Gastroesophageal sphincter (tissue), 4 donors: ENCODE results near the gene HIVEP2. TPM values are rescaled to one million over a fixed set of nuclear protein-coding genes. Genes with fewer than 3 reads are reported as not detected.

Experiments used
- ATAC-seq: fragments of 150-250 bp; one replicate; pipeline ENCODE4 v1.9.1; 2016; ENCODE audit warnings: mild to moderate bottlenecking, moderate library complexity
- H3K27ac ChIP-seq, 4 donors: fragments of 200-600 bp; sonication (generic) in 3 of 4; 1 replicate in 3 of 4; 2 replicates in 1 of 4; pipeline ENCODE4 v1.5.1; 2016 to 2019
- H3K27me3 ChIP-seq: fragments of 200-600 bp; sonication (generic); one replicate; pipeline ENCODE4 v1.5.1; 2019
- H3K36me3 ChIP-seq, 2 donors: fragments of 200-600 bp; sonication (generic); one replicate each; pipeline ENCODE4 v1.5.1; 2019; ENCODE audit warnings: control low read depth in 1 of 2
- H3K4me1 ChIP-seq, 3 donors: fragments of 200-600 bp; sonication (generic); 1 replicate in 2 of 3; 2 replicates in 1 of 3; pipeline ENCODE4 v1.5.1; 2016 to 2019; ENCODE audit warnings: control low read depth in 2 of 3
- H3K4me3 ChIP-seq, 2 donors: fragments of 200-600 bp; sonication (generic); one replicate each; pipeline ENCODE4 v1.5.1; 2019; ENCODE audit warnings: mild to moderate bottlenecking in 1 of 2, moderate library complexity in 1 of 2
- H3K9me3 ChIP-seq, 3 donors: fragments of 200-600 bp; sonication (generic); one replicate each; pipeline ENCODE4 v1.5.1; 2017 to 2019; ENCODE audit warnings: control low read depth in 2 of 3
- EP300 ChIP-seq: sonication (generic); formaldehyde crosslinking; IDR thresholded peaks from one replicate; pipeline ENCODE4 v1.6.1; 2017; ENCODE audit warnings: antibody characterized with exemption, mild to moderate bottlenecking
- POLR2A ChIP-seq, 2 donors: fragments of 450-650 bp; IDR thresholded peaks; one replicate each; pipeline ENCODE4 v1.6.1; 2017; ENCODE audit warnings: antibody characterized with exemption in 2 of 2, mild to moderate bottlenecking in 2 of 2, moderate library complexity in 1 of 2
- POLR2AphosphoS5 ChIP-seq: sonication (generic); formaldehyde crosslinking; IDR thresholded peaks from one replicate; pipeline ENCODE4 v1.6.1; 2017; ENCODE audit warnings: antibody characterized with exemption
- WGBS, 2 donors: methylation state at CpG; one replicate each; pipeline ENCODE4 v1.1.5; 2018; ENCODE audit warnings: low coverage in 1 of 2; 5-methylcytosine and 5-hydroxymethylcytosine counted together
- total RNA-seq, 4 donors: library from RNA; depleted of rRNA; stranded (reverse); fragments of >200 nt; gene quantifications; one replicate each; pipeline ENCODE4 v1.1.0, GENCODE V29; 2016
- TF ChIP-seq, protein P1 (sequence below), 4 experiments: fragments of 200-600 bp in 2 of 4; fragments of 450-650 bp in 2 of 4; sonication (generic) in 1 of 4; IDR thresholded peaks; one replicate each; pipeline ENCODE4 v1.5.1; 2017 to 2019; ENCODE audit warnings: antibody characterized with exemption in 4 of 4, mild to moderate bottlenecking in 2 of 4, moderate library complexity in 2 of 4

The HIVEP2 gene
- total RNA-seq, 4 donors from 2014 or later: 17.1 to 28.1 (median 24.9) TPM

DNA sequence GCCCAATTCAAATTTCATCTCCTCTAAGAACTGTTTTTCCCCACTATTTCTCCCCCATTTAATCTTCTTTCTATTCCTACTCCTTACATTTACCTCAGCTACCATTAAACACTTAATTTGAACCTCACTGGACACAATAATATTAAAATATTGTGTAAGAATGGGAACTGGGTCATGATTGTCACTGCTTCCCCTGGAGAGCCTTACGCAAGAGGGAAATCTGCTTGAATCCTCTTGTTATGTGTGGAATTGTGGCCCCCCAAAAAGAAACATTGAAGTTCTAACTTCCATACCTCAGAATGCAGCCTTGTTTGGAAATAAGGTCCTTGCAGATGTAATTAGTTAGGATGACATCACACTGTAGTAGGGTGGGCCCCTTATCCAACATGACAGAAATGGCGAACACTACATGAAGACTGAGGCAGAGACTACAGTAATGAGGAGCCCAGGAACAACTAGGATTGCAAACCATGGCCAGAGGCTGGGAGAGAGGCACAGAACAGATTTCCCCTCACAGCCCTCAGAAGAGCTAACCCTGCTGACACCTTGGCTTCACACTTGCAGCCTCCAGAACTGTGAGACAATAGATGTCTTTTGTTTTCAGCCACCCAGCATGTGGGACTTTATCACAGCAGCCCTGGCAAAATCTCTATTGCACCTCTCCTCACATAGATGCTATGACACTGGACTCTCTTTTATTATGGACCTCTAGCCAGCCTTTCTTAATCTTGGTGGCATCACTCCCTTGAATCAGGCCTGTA is 29.9 kb downstream of the HIVEP2 start:
- H3K4me3 ChIP-seq: no peak overlapping the region
- peaks cover 0 to 11% (median 0%) of the 10 kb centered on the region in 3 donors for H3K4me1 ChIP-seq
- ATAC-seq: no peak
- H3K9me3 ChIP-seq: no peaks in the 10 kb centered on the region
- no peak overlapping the region for H3K27ac ChIP-seq
- peaks cover 0 to 2% of the 10 kb centered on the region in 2 donors for H3K36me3 ChIP-seq
- H3K27me3 ChIP-seq: no peaks in the 10 kb centered on the region
- TF ChIP-seq EP300 (no peak), POLR2A (IDR thresholded peaks at IDR 0.05) (no peak), POLR2AphosphoS5 (no peak)
- TF ChIP-seq, protein P1, sequence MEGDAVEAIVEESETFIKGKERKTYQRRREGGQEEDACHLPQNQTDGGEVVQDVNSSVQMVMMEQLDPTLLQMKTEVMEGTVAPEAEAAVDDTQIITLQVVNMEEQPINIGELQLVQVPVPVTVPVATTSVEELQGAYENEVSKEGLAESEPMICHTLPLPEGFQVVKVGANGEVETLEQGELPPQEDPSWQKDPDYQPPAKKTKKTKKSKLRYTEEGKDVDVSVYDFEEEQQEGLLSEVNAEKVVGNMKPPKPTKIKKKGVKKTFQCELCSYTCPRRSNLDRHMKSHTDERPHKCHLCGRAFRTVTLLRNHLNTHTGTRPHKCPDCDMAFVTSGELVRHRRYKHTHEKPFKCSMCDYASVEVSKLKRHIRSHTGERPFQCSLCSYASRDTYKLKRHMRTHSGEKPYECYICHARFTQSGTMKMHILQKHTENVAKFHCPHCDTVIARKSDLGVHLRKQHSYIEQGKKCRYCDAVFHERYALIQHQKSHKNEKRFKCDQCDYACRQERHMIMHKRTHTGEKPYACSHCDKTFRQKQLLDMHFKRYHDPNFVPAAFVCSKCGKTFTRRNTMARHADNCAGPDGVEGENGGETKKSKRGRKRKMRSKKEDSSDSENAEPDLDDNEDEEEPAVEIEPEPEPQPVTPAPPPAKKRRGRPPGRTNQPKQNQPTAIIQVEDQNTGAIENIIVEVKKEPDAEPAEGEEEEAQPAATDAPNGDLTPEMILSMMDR (IDR thresholded peaks at IDR 0.05): no peak
- WGBS, 2 donors: no CpG with 5 or more reads among the region's 2 CpGs

- no peak for ATAC-seq
- WGBS, 2 donors: 81 to 100% methylated on average over 2 of the region's 2 CpGs
- no peaks in the 10 kb centered on the region for H3K27me3 ChIP-seq
- peaks cover 0 to 10% (median 0%) of the 10 kb centered on the region in 3 donors for H3K4me1 ChIP-seq
- peaks cover 0 to 2% of the 10 kb centered on the region in 2 donors for H3K36me3 ChIP-seq
- no peak overlapping the region for H3K4me3 ChIP-seq
- TF ChIP-seq EP300: no peak
- no peak for TF ChIP-seq POLR2AphosphoS5
- TF ChIP-seq, protein P1 (IDR thresholded peaks at IDR 0.05): no peak
- TF ChIP-seq POLR2A (IDR thresholded peaks at IDR 0.05): no peak
- H3K27ac ChIP-seq: no peak overlapping the region
- no peaks in the 10 kb centered on the region for H3K9me3 ChIP-seq
Observed at GRCh38 chr6:142914369-142914768, 30.6 kb downstream of the HIVEP2 start.

DNA sequence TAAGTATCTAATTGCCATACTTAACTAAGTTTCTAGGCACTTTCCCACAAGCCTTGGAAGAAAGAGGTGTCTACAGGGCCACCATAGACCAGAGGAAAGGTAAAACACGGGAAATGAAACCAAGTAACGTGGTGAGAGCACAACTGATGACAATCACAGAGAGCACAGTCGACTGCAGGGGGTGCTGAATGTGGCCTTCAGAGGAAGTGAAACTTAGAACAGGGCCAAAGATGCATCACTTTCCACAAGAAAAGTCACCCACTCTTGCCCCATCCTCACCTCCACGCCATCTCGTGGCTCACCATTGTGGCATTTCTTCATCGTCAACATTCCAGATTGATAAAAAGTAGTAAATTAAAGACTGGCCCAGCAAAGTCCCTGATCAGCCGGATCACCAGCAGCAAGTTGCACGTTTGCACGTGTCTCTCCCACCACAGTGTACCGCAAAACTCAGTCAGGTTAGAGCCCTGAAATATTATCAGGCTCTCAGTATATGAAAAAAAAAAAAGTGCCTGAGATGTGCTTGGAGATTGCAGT is 31.4 kb downstream of the HIVEP2 start:
- Histone ChIP-seq H3K4me1 (peaks cover 0 to 2% (median 0%) of the 10 kb centered on the region in 3 donors), H3K36me3 (peaks cover 0 to 2% of the 10 kb centered on the region in 2 donors), H3K9me3 (no peaks in the 10 kb centered on the region), H3K27ac (no peak overlapping the region), H3K27me3 (no peaks in the 10 kb centered on the region), H3K4me3 (no peak overlapping the region)
- ATAC-seq: no peak
- TF ChIP-seq POLR2A (IDR thresholded peaks at IDR 0.05) (no peak), POLR2AphosphoS5 (no peak), EP300 (no peak)
- TF ChIP-seq, protein P1 (IDR thresholded peaks at IDR 0.05): no peak
- 87 to 93% methylated on average over 4 to 8 of the region's 10 CpGs for WGBS, 2 donors

- TF ChIP-seq POLR2AphosphoS5: no peak
- TF ChIP-seq POLR2A (IDR thresholded peaks at IDR 0.05): no peak
- TF ChIP-seq EP300: no peak
- TF ChIP-seq, protein P1 (IDR thresholded peaks at IDR 0.05): no peak
- Histone ChIP-seq H3K4me3 (no peak overlapping the region), H3K27ac (no peak overlapping the region), H3K9me3 (no peaks in the 10 kb centered on the region), H3K27me3 (no peaks in the 10 kb centered on the region), H3K4me1 (no peaks in the 10 kb centered on the region), H3K36me3 (no peaks in the 10 kb centered on the region)
- ATAC-seq: no peak
- WGBS, 2 donors: 79 to 87% methylated on average over 5 of the region's 5 CpGs
Observed at GRCh38 chr6:142913036-142913510, 31.9 kb downstream of the HIVEP2 start.

- Histone ChIP-seq H3K4me3 (no peak overlapping the region), H3K9me3 (no peaks in the 10 kb centered on the region), H3K27me3 (no peaks in the 10 kb centered on the region), H3K36me3 (no peaks in the 10 kb centered on the region), H3K4me1 (no peaks in the 10 kb centered on the region), H3K27ac (no peak overlapping the region)
- ATAC-seq: no peak
- no peak for TF ChIP-seq POLR2A (IDR thresholded peaks at IDR 0.05)
- TF ChIP-seq EP300: no peak
- TF ChIP-seq, protein P1 (IDR thresholded peaks at IDR 0.05): no peak
- no peak for TF ChIP-seq POLR2AphosphoS5
- 81 to 100% methylated on average over 2 to 4 of the region's 4 CpGs for WGBS, 2 donors
Observed at GRCh38 chr6:142912125-142912524, 32.9 kb downstream of the HIVEP2 start.
